Naive thymus-derived CD8-positive, alpha-beta T cell (primary cell): Measurements from ENCODE around the gene A2M. TPM values are rescaled to one million over a fixed set of nuclear protein-coding genes. Genes with fewer than 3 reads are reported as not detected.

Experiments used
- ATAC-seq, 2 donors: fragments of 150-1000 bp; cut with Tn5 transposase in 1 of 2; sonication (Bioruptor Pico), chemical (Tn5 transposase) in 1 of 2; 1 replicate in 1 of 2; 2 replicates in 1 of 2; pipeline ENCODE4 v1.10.0; 2021; ENCODE audit warnings: mild to moderate bottlenecking in 2 of 2, moderate library complexity in 2 of 2
- POLR2A ChIA-PET: fragments of 350-600 bp; sonication (Branson Sonifier 250); formaldehyde crosslinking; loops from one replicate; lab custom pipeline; 2021; ENCODE audit warnings: antibody characterized with exemption; lab: Charles Lee
- DNase-seq, 10 donors: peaks; one replicate each; pipeline versions ENCODE4 v3.0.0 to v3.0.0-alpha.2; 2020 to 2022
- H3K27ac Mint-ChIP-seq, 10 donors: one replicate each; pipeline ENCODE4 v1.8.0; 2020 to 2022; ENCODE audit warnings: mild to moderate bottlenecking in 10 of 10, mixed read lengths in 10 of 10, moderate library complexity in 4 of 10, inconsistent platforms in 1 of 10
- H3K27me3 Mint-ChIP-seq, 5 donors: one replicate each; pipeline ENCODE4 v1.8.0; 2021 to 2022; ENCODE audit warnings: mixed read lengths in 5 of 5
- H3K36me3 Mint-ChIP-seq, 3 donors: one replicate each; pipeline ENCODE4 v1.8.0; 2020 to 2022; ENCODE audit warnings: mixed read lengths in 3 of 3, mild to moderate bottlenecking in 2 of 3, inconsistent platforms in 1 of 3
- H3K4me1 Mint-ChIP-seq, 4 donors: one replicate each; pipeline ENCODE4 v1.8.0; 2021 to 2022; ENCODE audit warnings: mixed read lengths in 4 of 4
- H3K4me3 Mint-ChIP-seq, 10 donors: one replicate each; pipeline ENCODE4 v1.8.0; 2020 to 2022; ENCODE audit warnings: mild to moderate bottlenecking in 10 of 10, mixed read lengths in 10 of 10, moderate library complexity in 6 of 10, inconsistent platforms in 1 of 10
- H3K9me3 Mint-ChIP-seq, 9 donors: one replicate each; pipeline ENCODE4 v1.8.0; 2020 to 2022; ENCODE audit warnings: mixed read lengths in 9 of 9, mild to moderate bottlenecking in 3 of 9, inconsistent platforms in 1 of 9, moderate library complexity in 1 of 9
- polyA plus RNA-seq, 3 donors: library from polyadenylated mRNA; unstranded; fragments of 300-500 nt; fragmentation: Illumina TruSeq; gene quantifications; one replicate each; pipeline ENCODE4 v1.2.3, GENCODE V29; 2021
- total RNA-seq, 8 experiments: library from RNA in 2 of 8; stranded (reverse) in 2 of 8; gene quantifications; one replicate each; pipeline ENCODE4 v1.2.3 and lab custom pipeline; 2021 to 2026

Gene A2M
- total and polyA plus RNA-seq, 5 experiments from 2014 or later = 0.03 to 1.5 (median 0.36) TPM; not detected in 2

- POLR2A ChIA-PET = no interaction called here
- DNase-seq = no peak
- H3K36me3 Mint-ChIP-seq = peaks cover 0 to 8% (median 2%) of the 10 kb centered on the region in 3 donors
- ATAC-seq = no peak
- H3K9me3 Mint-ChIP-seq = no peaks in the 10 kb centered on the region
- H3K27ac Mint-ChIP-seq = no peak overlapping the region
- H3K4me1 Mint-ChIP-seq = no peaks in the 10 kb centered on the region
- no peaks in the 10 kb centered on the region for H3K27me3 Mint-ChIP-seq
- H3K4me3 Mint-ChIP-seq = no peak overlapping the region
These were observed 10.8 kb downstream of the A2M start for GRCh38 chr12:9104767-9105423.

DNA sequence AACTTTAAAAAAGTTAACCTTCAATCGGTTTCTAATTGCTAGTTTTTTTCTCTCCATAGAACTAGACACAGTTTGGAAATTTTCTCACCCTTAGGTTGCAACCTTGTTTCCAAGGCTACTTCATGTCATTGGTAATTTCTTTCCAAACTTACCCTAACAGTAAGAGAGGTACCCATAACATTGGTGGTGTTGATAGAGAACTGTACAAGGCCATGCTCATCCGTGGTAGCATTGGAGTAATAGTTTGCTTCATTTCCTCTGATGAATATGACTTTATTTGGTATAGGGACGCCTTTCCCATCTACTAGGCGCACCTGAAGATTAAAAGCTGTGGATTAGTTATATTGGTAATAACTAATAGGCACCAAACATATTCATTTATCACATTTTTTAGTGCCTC is 11.6 kb downstream of the A2M start:
- H3K9me3 Mint-ChIP-seq = no peaks in the 10 kb centered on the region
- H3K27me3 Mint-ChIP-seq = no peaks in the 10 kb centered on the region
- ATAC-seq = no peak
- DNase-seq = no peak
- no peaks in the 10 kb centered on the region for H3K4me1 Mint-ChIP-seq
- POLR2A ChIA-PET = no interaction called here
- no peak overlapping the region for H3K27ac Mint-ChIP-seq
- peaks cover 0 to 10% (median 5%) of the 10 kb centered on the region in 3 donors for H3K36me3 Mint-ChIP-seq
- H3K4me3 Mint-ChIP-seq = no peak overlapping the region

- Mint-ChIP-seq H3K36me3 (peaks cover 0 to 9% (median 5%) of the 10 kb centered on the region in 3 donors), H3K4me3 (no peak overlapping the region), H3K4me1 (no peaks in the 10 kb centered on the region), H3K27me3 (no peaks in the 10 kb centered on the region), H3K27ac (no peak overlapping the region), H3K9me3 (no peaks in the 10 kb centered on the region)
- DNase-seq = no peak
- POLR2A ChIA-PET = no interaction called here
- ATAC-seq = no peak
These were observed 12.5 kb downstream of the A2M start for GRCh38 chr12:9103050-9103849.

DNA sequence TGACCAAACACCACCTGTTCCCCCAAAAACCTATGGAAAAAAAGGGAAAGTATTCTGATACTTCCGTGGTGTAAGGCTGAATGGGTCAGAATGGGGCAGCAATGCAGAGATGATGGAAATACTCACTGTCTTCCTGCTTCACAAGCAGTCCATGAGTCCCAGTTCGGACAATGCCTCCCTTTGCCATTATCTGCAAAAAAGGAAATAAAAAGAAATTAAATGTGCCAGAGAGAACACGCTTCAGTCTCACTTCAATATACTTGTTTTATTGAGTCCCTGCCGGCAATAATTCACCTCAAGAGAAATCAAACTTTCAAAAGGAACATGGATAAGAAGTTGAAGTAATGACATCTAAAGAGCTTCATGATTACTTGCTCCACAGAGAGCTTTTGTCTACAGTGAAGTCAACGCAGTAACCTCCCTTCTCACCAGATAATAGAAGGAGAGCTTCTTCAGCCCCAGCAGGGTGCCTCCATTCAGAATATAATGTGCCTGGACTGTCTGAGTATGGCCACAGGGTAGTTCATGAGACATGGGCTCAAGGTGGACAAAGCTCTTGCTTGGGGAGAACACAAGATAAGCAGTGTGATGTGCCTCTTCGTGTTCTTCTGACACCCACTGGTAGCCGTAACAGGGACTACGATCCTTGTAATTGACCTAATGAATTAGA is 14.6 kb downstream of the A2M start:
- H3K9me3 Mint-ChIP-seq = no peaks in the 10 kb centered on the region
- H3K27ac Mint-ChIP-seq = peak overlapping the region in 1 of 10 donors; percentile 35
- no peak overlapping the region for H3K4me3 Mint-ChIP-seq
- no peaks in the 10 kb centered on the region for H3K4me1 Mint-ChIP-seq
- no peaks in the 10 kb centered on the region for H3K27me3 Mint-ChIP-seq
- POLR2A ChIA-PET = no interaction called here
- DNase-seq = no peak
- peaks cover 0 to 6% (median 5%) of the 10 kb centered on the region in 3 donors for H3K36me3 Mint-ChIP-seq
- no peak for ATAC-seq

GRCh38 chr12:9099552-9100190 is 16.0 kb downstream of the A2M start:
- ATAC-seq (no peak), DNase-seq (no peak)
- Mint-ChIP-seq H3K27ac (no peak overlapping the region), H3K4me3 (no peak overlapping the region), H3K9me3 (no peaks in the 10 kb centered on the region), H3K27me3 (no peaks in the 10 kb centered on the region), H3K36me3 (peaks cover 0 to 8% (median 5%) of the 10 kb centered on the region in 3 donors), H3K4me1 (no peaks in the 10 kb centered on the region)
- POLR2A ChIA-PET = no interaction called here

DNA sequence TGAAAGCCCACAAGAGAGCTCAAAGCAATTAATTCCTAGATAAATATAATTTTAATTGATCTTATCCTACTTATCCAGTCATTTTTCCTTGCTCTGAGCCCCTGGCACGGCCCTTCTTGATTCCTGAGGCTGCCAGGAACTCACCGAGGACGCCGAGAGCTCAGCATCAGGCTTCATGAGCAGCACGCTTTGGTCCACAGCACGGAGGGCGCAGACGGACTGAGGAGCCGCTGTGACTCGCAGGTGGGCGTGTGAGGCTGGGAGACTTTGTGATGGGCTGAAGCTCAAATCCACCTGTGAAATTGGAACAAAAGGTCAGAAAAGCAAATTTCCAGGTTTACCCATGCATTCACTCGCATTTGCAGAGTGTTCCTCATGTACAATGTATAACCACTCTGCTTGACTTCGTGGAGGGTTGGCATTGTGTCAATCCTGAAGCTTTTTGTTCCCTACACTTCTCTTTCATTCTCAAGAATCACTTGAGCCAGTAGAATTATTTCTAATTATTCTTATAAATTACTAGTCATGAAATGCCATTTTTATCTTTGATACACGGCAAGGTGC is 17.2 kb downstream of the A2M start:
- peaks cover 0 to 8% (median 6%) of the 10 kb centered on the region in 3 donors for H3K36me3 Mint-ChIP-seq
- POLR2A ChIA-PET = no interaction called here
- H3K9me3 Mint-ChIP-seq = no peaks in the 10 kb centered on the region
- H3K4me1 Mint-ChIP-seq = peaks cover 0 to under 1% (median 0%) of the 10 kb centered on the region in 4 donors
- no peak overlapping the region for H3K27ac Mint-ChIP-seq
- no peaks in the 10 kb centered on the region for H3K27me3 Mint-ChIP-seq
- no peak overlapping the region for H3K4me3 Mint-ChIP-seq
- DNase-seq (no peak), ATAC-seq (no peak)

DNA sequence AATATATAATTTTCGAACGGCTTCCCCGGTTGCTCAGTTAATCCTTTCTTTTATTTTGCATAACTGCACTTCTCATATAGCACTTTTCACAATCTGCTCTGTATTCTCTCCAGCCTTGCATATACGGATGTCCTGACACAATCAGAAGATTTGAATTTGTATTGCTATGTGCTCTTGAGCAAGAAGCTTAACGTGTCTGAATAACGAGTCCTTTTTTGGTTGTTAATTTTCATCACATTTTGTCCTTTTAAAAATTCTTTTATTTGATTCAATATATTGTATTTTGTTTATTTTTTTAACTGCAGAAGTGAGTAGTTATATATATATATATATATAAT is 17.6 kb downstream of the A2M start:
- Mint-ChIP-seq H3K27me3 (no peaks in the 10 kb centered on the region), H3K36me3 (peaks cover 0 to 9% (median 8%) of the 10 kb centered on the region in 3 donors), H3K4me3 (no peak overlapping the region), H3K4me1 (peaks cover 0 to 2% (median 0%) of the 10 kb centered on the region in 4 donors), H3K9me3 (no peaks in the 10 kb centered on the region), H3K27ac (no peak overlapping the region)
- ATAC-seq (no peak), DNase-seq (no peak)
- POLR2A ChIA-PET = no interaction called here

GRCh38 chr12:9096563-9097176 is 19.0 kb downstream of the A2M start:
- POLR2A ChIA-PET = no interaction called here
- no peak for ATAC-seq
- Mint-ChIP-seq H3K36me3 (peaks cover 0 to 9% (median 8%) of the 10 kb centered on the region in 3 donors), H3K4me3 (no peak overlapping the region), H3K9me3 (no peaks in the 10 kb centered on the region), H3K27me3 (no peaks in the 10 kb centered on the region), H3K4me1 (peaks cover 0 to 2% (median 0%) of the 10 kb centered on the region in 4 donors), H3K27ac (no peak overlapping the region)
- no peak for DNase-seq

DNA sequence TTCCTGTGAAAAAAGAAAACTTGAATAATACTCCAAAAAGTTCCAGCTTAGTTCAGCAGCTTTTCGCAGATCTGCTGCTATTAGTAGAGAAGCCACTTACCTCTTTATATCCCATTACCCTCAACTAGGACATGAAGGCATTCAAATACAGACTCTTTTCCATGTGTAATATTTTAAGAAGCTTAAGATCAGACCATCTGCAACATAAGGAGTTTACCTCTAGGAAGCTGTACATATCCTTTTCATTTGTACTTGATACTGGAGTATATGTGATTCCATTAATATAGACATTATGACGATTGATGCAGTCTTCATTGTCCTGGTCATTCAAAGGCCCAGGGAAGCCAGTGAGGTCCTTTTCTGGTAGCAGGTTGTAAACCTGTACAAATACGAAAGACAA is 20.4 kb downstream of the A2M start:
- Mint-ChIP-seq H3K4me1 (peaks cover 0 to 2% (median 0%) of the 10 kb centered on the region in 4 donors), H3K27ac (no peak overlapping the region), H3K9me3 (no peaks in the 10 kb centered on the region), H3K36me3 (peaks cover 0 to 9% (median 4%) of the 10 kb centered on the region in 3 donors), H3K4me3 (no peak overlapping the region), H3K27me3 (no peaks in the 10 kb centered on the region)
- no peak for DNase-seq
- ATAC-seq = no peak
- POLR2A ChIA-PET = no interaction called here

GRCh38 chr12:9094512-9095206 is 21.1 kb downstream of the A2M start:
- peaks cover 0 to 2% (median 0%) of the 10 kb centered on the region in 4 donors for H3K4me1 Mint-ChIP-seq
- no peak for ATAC-seq
- peaks cover 0 to 9% (median 4%) of the 10 kb centered on the region in 3 donors for H3K36me3 Mint-ChIP-seq
- no peaks in the 10 kb centered on the region for H3K9me3 Mint-ChIP-seq
- no peaks in the 10 kb centered on the region for H3K27me3 Mint-ChIP-seq
- H3K27ac Mint-ChIP-seq = no peak overlapping the region
- no peak overlapping the region for H3K4me3 Mint-ChIP-seq
- POLR2A ChIA-PET = no interaction called here
- no peak for DNase-seq

DNA sequence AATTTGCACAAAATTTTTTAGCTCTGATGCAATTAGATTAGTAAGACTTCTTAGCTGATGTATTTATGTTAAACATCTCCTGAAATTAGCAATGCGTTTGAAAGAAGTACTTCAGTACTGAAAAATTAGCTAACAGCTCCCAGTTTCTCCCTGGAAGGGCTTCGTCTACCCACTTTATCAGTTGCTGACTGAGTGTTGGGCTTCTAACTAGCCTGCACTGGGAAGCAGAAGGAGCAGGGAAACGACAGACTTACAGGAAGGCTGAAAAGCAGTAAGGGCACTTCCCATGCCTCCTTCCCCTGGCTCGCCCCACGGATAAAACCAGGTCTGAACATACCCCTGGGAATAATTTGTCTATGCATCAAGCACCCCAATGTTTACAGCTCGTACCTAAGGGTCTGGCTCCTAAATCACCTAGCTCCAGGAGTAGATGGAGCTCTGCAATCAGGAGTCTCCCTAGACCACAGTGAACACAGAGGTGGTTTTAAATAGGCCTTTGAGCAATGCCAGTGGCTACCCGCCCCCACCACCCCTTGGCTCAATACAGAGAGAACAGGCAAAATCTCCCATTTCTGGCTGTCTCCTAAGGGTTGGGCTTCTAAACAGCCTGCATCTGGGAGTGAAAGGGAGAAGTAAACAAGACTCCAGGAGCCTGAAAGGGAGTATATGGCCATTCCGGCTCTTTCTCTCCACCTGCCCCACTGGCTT is 23.7 kb downstream of the A2M start:
- H3K4me3 Mint-ChIP-seq = no peak overlapping the region
- no peaks in the 10 kb centered on the region for H3K9me3 Mint-ChIP-seq
- H3K4me1 Mint-ChIP-seq = peaks cover 0 to 2% (median 0%) of the 10 kb centered on the region in 4 donors
- DNase-seq (no peak), ATAC-seq (no peak)
- POLR2A ChIA-PET = no interaction called here
- no peaks in the 10 kb centered on the region for H3K27me3 Mint-ChIP-seq
- peaks cover 0 to 3% (median 2%) of the 10 kb centered on the region in 3 donors for H3K36me3 Mint-ChIP-seq
- no peak overlapping the region for H3K27ac Mint-ChIP-seq
